GM18505 (cell line): ENCODE data around the gene TMPRSS6.

Experiments used
- ATAC-seq: cut with Tn5 transposase; IDR thresholded peaks from one replicate; pipeline ENCODE4 v1.9.1; 2021; ENCODE audit not compliant: unreplicated experiment
- POLR2A ChIP-seq: IDR thresholded peaks from 4 replicates; pipeline ENCODE4 v1.6.1; 2011; ENCODE audit warnings: borderline replicate concordance; ENCODE audit not compliant: insufficient read depth, insufficient read length; ENCODE audit errors: extremely low read depth

Gene TMPRSS6

GRCh38 chr22:37118083-37118482 lies 8.6 kb upstream of the TMPRSS6 start:
- ATAC-seq, result no peak
- no peak for TF ChIP-seq POLR2A

- no peak for ATAC-seq
Observed at GRCh38 chr22:37117092-37117491, 7.6 kb upstream of the TMPRSS6 start.

GRCh38 chr22:37115032-37115431 lies 5.5 kb upstream of the TMPRSS6 start:
- no peak for TF ChIP-seq POLR2A
- ATAC-seq, result no peak

More at GRCh38 chr22:37117092-37117491, 7.6 kb upstream of the TMPRSS6 start:
- TF ChIP-seq POLR2A, result no peak

- TF ChIP-seq POLR2A, result no peak
- no peak for ATAC-seq
Observed at GRCh38 chr22:37113757-37114156, 4.2 kb upstream of the TMPRSS6 start.

GRCh38 chr22:37112084-37112728 lies 2.7 kb upstream of the TMPRSS6 start:
- no peak for ATAC-seq
- no peak for TF ChIP-seq POLR2A

- TF ChIP-seq POLR2A, result no peak
- no peak for ATAC-seq
Observed at GRCh38 chr22:37111156-37111717, 1.7 kb upstream of the TMPRSS6 start.

- TF ChIP-seq POLR2A, result no peak
- no peak for ATAC-seq
Observed at GRCh38 chr22:37107816-37108621, 1.5 kb downstream of the TMPRSS6 start.

- TF ChIP-seq POLR2A, result no peak
- no peak for ATAC-seq
Observed at GRCh38 chr22:37105990-37106389, 3.5 kb downstream of the TMPRSS6 start.

- TF ChIP-seq POLR2A, result no peak
- no peak for ATAC-seq
Observed at GRCh38 chr22:37105154-37105553, 4.4 kb downstream of the TMPRSS6 start.

- TF ChIP-seq POLR2A, result no peak
- no peak for ATAC-seq
Observed at GRCh38 chr22:37103656-37104452, 5.7 kb downstream of the TMPRSS6 start.

GRCh38 chr22:37103151-37103550 lies 6.4 kb downstream of the TMPRSS6 start:
- no peak for TF ChIP-seq POLR2A
- no peak for ATAC-seq

- TF ChIP-seq POLR2A, result no peak
- ATAC-seq, result no peak
Observed at GRCh38 chr22:37101311-37102066, 8.0 kb downstream of the TMPRSS6 start.
